ENCODE data around the gene ZNF329. TPM values are rescaled to one million over a fixed set of nuclear protein-coding genes. Genes with fewer than 3 reads are reported as not detected.

Gene ZNF329
- total RNA-seq, 1 donor from 2014 or later, result 13.0 TPM

- Mint-ChIP-seq H3K27me3 (ENCODE audit: low read depth) (no peaks in the 10 kb centered on the region), H3K9me3 (peaks cover 5% of the 10 kb centered on the region)
These were observed 60.7 kb downstream of the ZNF329 start for GRCh38 chr19:58089846-58090245.

GRCh38 chr19:58088521-58089052 lies 62.0 kb downstream of the ZNF329 start:
- no peak overlapping the region for H3K4me3 Mint-ChIP-seq
- H3K36me3 Mint-ChIP-seq (ENCODE audit: low read depth), result peaks cover 42% of the 10 kb centered on the region
- H3K4me1 Mint-ChIP-seq, result no peaks in the 10 kb centered on the region
- H3K27me3 Mint-ChIP-seq (ENCODE audit: low read depth), result no peaks in the 10 kb centered on the region
- no peak for DNase-seq (ENCODE audit: low read depth, low spot score)
- peaks cover 10% of the 10 kb centered on the region for H3K9me3 Mint-ChIP-seq
- TF ChIP-seq CTCF (conservative IDR thresholded peaks at IDR 0.05), result no peak
- no peak overlapping the region for H3K27ac Mint-ChIP-seq (ENCODE audit: unreplicated experiment)

More at GRCh38 chr19:58089846-58090245, 60.7 kb downstream of the ZNF329 start:
- Mint-ChIP-seq H3K4me3 (no peak overlapping the region), H3K36me3 (ENCODE audit: low read depth) (peaks cover 36% of the 10 kb centered on the region), H3K27ac (ENCODE audit: unreplicated experiment) (no peak overlapping the region), H3K4me1 (no peaks in the 10 kb centered on the region)
- no peak for TF ChIP-seq CTCF (conservative IDR thresholded peaks at IDR 0.05)
- no peak for DNase-seq (ENCODE audit: low read depth, low spot score)

- Mint-ChIP-seq H3K27ac (ENCODE audit: unreplicated experiment) (no peak overlapping the region), H3K36me3 (ENCODE audit: low read depth) (peaks cover 42% of the 10 kb centered on the region), H3K9me3 (peaks cover 13% of the 10 kb centered on the region), H3K4me3 (no peak overlapping the region), H3K27me3 (ENCODE audit: low read depth) (no peaks in the 10 kb centered on the region), H3K4me1 (no peaks in the 10 kb centered on the region)
- DNase-seq (ENCODE audit: low read depth, low spot score), result no peak
- TF ChIP-seq CTCF (conservative IDR thresholded peaks at IDR 0.05), result no peak
These were observed 63.5 kb downstream of the ZNF329 start for GRCh38 chr19:58086825-58087710.

GRCh38 chr19:58085348-58085875 lies 65.2 kb downstream of the ZNF329 start:
- Mint-ChIP-seq H3K4me1 (no peaks in the 10 kb centered on the region), H3K36me3 (ENCODE audit: low read depth) (peaks cover 46% of the 10 kb centered on the region), H3K4me3 (no peak overlapping the region), H3K27ac (ENCODE audit: unreplicated experiment) (no peak overlapping the region), H3K9me3 (peaks cover 15% of the 10 kb centered on the region), H3K27me3 (ENCODE audit: low read depth) (no peaks in the 10 kb centered on the region)
- TF ChIP-seq CTCF (conservative IDR thresholded peaks at IDR 0.05), result no peak
- DNase-seq (ENCODE audit: low read depth, low spot score), result no peak

GRCh38 chr19:58084596-58085347 lies 65.8 kb downstream of the ZNF329 start:
- H3K27me3 Mint-ChIP-seq (ENCODE audit: low read depth), result no peaks in the 10 kb centered on the region
- no peak overlapping the region for H3K4me3 Mint-ChIP-seq
- no peak overlapping the region for H3K27ac Mint-ChIP-seq (ENCODE audit: unreplicated experiment)
- H3K36me3 Mint-ChIP-seq (ENCODE audit: low read depth), result peaks cover 46% of the 10 kb centered on the region
- H3K4me1 Mint-ChIP-seq, result no peaks in the 10 kb centered on the region
- peaks cover 19% of the 10 kb centered on the region for H3K9me3 Mint-ChIP-seq
- TF ChIP-seq CTCF (conservative IDR thresholded peaks at IDR 0.05), result no peak
- no peak for DNase-seq (ENCODE audit: low read depth, low spot score)
